HG03432 (cell line): ENCODE data around the gene CYFIP2.

Experiments used
- ATAC-seq: cut with Tn5 transposase; IDR thresholded peaks from one replicate; pipeline ENCODE4 v1.9.1; 2021; ENCODE audit warnings: mild to moderate bottlenecking, moderate library complexity; ENCODE audit not compliant: unreplicated experiment

The CYFIP2 gene

DNA sequence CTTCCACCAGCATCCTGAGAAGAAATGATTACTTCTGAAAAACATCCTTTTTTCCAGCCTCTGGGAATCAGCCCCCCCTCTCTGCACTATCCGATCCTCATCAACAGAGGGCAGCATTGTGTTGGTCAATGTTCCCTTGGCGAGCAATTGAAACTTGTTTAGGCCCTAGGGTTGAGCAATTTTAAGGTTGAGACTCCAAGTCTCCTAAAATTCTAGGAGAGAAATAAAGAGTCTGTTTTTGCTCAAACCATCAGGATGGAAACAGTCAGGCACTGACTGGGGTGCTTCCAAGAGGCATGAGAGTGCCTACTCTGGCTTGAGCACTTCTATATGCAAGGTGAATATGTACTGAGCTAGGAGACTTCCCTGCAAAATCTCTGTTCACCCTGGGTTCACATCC is 12.4 kb upstream of the CYFIP2 start:
- ATAC-seq = peak; percentile 51

DNA sequence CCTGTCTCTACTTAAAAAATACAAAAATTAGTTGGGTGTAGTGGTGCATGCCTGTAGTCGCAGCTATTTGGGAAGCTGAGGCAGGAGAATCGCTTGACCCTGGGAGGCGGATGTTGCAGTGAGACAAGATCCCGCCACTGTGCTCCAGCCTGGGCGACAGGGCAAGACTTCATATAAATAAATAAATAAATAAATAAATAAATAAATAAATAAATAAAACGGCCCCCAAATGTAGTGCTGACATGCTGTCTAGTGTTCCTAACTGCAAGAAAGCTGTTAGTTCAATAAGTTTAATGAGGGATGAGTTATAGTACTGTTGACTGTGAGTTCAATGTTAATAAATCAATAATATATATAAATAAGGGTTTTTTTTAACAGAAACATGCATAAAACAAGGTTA is 7.5 kb upstream of the CYFIP2 start:
- ATAC-seq = no peak

DNA sequence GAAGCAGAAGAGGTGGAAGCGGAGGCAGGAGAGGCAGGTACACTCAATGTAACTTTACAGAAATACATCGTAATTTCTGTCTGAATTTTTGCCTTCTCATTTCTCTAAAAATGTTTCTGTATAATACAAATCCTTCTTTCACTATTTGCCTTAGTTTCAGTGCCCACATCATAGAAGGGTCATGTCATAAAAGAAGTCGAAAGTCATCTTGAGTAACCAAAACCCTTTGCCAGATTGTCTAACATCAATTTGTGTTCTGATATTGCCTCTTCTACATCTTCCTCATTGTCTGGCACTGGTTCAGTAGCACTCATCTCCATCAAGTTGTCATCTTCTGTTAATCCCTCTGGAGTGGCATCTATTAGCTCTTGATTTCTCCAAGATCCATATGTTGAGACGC is 6.2 kb upstream of the CYFIP2 start:
- no peak for ATAC-seq

DNA sequence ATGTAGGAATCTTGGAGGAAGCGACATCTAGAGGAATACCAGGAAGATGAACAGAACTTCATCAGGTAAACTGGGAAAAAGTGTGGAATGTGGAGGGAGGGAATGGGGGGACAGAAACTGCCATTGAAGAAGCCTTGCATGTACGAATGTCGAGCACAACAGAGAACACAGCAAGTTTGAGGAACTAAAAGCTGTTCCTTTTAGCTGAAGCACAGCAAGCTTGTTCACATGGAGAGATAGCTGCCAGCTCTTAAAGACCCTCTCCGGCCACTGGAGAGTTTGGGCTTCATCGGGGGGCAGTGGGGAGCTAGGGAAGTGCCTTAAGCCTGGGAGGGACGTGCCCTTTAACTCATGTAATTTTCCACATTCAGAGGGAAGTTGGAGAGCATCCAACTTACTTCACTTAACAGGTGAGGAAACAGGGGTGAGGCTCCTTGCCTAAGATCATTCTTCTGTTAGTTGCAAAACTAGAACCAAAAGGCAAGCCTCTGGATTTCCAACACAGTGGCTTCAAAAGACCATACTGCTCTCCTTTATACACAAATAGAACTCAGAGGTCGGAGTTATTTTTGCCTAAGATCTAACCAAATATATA is 2.3 kb upstream of the CYFIP2 start:
- no peak for ATAC-seq

DNA sequence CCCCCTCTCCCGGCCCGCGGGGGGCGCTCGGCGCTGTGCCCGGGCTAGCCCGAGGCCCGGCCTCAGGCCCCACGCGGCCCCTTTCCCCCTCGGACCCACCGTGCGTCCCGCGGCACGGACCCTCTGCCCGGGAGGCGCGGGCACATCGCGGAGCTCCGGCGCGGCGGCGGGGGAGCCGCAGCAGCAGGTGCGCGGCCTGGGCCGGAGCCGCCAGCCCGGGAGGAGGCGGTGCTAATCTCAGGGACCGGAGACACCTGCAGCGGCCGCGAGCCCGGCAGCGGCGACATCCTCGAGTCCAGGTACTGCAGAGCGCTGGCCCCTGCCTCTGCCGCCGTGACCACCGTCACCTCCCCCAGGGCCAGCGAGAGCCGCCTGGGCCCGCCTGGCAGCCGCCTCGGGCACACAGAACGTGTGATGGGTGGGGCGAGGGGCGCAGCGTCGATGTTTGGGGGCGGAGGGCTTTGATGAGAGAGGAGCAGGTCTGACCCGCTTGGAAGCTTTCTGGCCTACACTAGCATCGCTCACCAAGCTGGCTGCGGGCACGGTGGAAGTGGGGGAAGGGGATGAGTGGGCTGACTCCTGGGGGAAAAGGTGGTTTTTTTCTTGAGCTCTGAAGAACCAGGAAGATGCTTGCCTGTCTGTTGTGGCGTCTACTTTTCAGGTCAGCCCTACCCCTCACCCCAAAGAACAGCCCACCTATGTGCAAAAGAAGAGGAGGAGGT is 524 bp downstream of the CYFIP2 start:
- peak; percentile 55 for ATAC-seq

DNA sequence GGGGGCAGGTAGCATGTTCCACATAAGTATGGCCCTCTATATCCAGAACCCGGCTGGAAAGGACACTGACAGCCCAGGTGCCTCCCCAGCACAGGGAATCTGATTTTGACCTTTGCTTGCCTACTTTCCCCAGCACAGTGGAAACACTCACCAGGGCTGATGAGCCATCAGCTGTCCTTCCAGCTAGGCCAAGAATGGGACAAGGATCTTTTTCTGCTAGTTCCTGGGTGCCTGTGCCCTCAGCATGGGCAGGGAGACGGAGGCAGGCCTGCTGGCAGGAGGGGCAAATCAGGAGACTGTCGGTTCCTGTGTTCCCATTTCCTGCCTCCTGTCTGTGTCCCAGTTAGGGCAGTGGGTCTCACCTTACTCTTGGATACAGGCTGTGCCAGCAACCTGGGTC is 1.1 kb downstream of the CYFIP2 start:
- ATAC-seq = no peak

DNA sequence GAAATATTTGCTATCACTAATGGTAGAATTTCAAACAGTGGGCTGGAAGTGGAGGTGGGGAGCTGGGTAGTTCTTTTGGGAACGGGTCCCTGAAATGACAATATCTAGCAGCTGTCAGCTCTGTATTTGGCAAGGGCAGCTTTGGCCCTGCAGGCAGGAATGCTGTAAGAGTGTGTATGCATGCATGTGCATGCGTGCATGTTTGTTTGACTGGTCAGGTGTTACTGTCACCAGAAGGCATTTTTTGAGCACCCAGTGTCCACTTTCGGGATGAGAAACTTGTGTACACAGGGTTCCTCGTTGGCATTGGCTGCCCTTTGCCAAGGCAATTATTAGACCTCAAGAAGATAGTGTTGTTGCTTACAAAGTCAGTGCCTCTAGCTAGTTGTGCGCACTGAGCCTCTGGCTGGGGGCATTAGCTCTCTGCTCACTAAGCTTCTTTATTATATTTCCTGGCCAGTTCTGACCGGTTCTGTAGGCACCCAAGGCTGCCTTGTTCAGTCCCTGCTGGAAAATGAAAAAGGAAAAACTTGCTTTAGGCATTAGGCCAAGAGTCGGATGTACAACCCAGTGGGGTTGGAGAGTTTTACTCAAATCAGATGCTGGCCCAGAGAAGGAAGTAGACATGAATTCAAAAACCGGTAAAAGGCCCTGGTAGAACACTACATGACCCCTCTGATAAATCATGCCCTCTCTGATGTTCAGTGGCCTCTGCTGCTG is 2.0 kb downstream of the CYFIP2 start:
- ATAC-seq = no peak

DNA sequence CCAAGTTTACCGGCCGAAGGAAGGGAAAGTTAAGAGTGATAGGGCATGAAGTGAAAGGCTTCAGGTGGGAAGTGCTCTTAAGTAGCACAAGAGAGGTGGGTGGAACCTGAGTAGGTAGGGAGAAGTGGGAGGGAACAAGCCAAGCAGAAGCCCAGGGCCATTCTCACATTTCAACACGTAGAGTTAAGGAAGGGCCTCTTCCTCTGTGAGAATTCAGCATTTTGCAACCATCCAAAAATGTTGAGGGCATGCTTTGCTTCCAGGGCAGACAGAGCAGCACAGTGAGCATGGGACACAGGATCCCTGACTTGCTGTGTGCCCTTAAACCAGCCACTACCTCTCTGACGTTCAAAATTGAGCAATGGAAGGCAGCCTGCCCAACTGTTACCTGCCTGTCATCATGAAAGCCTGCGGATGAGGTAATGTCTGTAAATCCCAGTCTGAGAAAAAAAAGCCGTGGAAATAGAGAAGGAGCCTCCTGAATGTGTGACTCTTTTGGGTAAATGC is 3.3 kb downstream of the CYFIP2 start:
- ATAC-seq = no peak

DNA sequence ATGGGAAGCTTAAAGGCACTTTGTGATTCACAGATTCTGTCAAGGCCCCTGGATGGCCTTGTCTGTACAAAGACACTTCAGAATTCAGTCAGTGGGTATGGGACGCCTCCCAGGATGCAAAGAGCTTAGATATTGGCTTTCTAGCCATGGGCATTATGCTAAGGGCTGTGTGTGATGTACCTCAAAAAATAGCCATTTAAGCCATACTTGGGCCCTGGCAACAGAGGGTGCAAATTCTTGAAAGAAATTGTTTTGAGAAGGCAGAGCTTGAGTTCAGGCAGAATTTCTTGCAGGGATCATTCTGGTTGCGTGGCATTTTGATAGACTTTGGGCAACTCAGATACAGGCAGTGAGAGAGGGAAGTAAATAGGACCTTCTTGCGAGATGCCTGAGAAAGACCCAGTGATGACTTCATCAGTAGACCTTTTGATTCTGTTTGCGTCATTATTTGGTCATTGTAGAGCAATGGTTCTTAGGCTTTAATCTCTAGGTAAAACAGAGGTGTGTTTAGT is 3.9 kb downstream of the CYFIP2 start:
- no peak for ATAC-seq

GRCh38 chr5:157270771-157271170 is 4.8 kb downstream of the CYFIP2 start:
- ATAC-seq = no peak

DNA sequence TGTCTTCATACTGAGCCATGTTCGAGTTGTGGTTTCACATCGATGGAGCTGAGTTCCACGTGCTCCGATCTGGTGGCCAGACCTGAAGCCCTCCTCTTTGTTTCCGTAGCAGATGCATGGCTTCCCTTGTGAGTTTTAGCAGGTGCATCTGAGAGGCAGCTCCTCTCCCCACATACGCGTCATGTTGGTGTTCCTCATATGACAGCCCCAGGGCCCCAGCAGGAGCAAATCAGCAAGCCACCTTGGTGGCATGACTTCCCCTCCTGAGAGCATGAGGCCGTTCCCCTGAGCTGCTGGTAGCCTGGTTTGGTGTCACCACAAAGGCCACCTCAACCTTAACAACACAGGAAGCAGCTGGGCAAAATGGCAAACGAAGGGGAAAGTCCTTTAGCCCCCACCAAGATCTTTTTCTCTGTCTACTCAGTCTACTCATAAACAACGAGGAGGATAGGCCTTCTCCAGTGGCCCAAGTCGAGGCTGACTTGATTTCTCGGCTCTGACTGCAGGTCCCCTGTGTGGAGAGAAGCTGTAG is 5.9 kb downstream of the CYFIP2 start:
- peak; percentile 85 for ATAC-seq

GRCh38 chr5:157273131-157273556 is 7.2 kb downstream of the CYFIP2 start:
- peak; percentile 56 for ATAC-seq

DNA sequence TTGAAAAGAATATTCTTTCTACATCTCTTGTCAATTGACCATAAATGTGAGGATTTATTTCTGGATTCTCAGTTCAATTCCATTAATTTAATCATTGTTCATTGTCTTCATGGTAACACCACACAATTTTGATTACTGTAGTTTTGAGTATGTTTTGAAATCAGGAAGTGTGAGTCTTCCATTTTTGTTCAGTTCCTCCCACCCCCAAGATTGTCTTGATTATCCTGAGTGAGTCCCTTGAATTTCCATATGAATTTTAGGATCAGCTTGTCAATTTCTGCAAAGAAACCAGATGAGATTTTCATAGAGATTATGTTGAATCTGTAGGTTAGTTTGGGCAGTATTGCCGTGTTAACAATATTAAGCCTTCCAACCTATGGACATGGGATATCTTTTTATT is 9.5 kb downstream of the CYFIP2 start:
- no peak for ATAC-seq

- ATAC-seq = no peak
Measured at GRCh38 chr5:157278319-157279037, 12.6 kb downstream of the CYFIP2 start.

DNA sequence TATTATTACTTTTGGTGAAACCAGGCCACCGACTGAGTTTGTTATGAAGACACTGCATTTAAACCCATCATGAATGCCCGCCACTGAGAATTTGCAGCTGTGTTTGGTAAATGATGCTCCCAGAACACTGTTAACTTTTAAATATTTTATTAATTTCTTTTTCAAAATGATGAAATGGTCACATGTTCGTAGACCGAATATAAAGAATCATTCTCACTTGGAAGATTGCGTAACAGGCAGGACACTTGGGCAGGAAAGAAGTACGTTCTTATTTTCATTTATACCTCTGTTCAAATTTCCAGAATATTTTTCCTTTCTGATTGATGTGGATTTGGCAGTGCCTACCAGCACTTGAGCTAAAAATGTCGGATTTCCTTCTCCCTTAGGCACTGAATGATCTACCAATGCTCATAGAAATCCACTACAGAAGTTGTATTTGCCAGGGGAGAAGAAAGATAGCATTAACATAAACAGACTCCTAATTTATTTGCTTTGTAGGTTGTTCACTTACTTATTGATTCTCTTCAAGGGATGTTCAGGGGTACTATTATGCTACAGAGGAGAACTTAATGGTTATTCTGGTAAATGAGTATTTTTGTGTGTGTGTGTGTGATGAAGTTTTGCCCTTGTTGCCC is 13.8 kb downstream of the CYFIP2 start:
- ATAC-seq = no peak

GRCh38 chr5:157280927-157281326 is 15.0 kb downstream of the CYFIP2 start:
- ATAC-seq = no peak

- no peak for ATAC-seq
Measured at GRCh38 chr5:157282150-157282549, 16.2 kb downstream of the CYFIP2 start.

- ATAC-seq = peak; percentile 99
Measured at GRCh38 chr5:157283434-157283833, 17.5 kb downstream of the CYFIP2 start.

GRCh38 chr5:157284458-157285212 is 18.7 kb downstream of the CYFIP2 start:
- no peak for ATAC-seq
